HG03378 (cell line): ENCODE measurements around the gene TNKS2.

Source experiments
- ATAC-seq: cut with Tn5 transposase; IDR thresholded peaks from one replicate; pipeline ENCODE4 v1.9.1; 2021; ENCODE audit warnings: mild to moderate bottlenecking, moderate library complexity; ENCODE audit not compliant: unreplicated experiment

The TNKS2 gene

DNA sequence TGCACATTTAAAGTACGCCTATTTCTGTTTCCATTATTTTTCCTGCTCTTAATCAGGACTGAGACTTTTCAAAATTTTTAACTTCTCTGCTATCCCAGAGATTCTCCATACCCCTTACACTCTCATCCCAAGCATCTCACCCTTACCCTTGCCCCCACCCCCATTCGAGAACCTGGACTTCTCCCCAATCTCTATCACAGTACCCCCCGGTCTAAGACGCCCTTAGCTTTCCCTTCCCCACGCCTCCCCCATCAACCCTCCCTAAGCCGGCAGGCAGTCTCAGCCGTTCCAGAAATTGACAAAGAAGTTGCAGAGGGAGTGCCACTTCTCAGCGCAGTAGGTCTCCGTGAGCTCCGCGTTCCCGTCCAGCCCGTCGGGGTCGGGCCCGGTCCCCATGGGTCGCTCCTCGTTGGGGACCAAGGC lies 109.7 kb downstream of the TNKS2 start:
- ATAC-seq: no peak

DNA sequence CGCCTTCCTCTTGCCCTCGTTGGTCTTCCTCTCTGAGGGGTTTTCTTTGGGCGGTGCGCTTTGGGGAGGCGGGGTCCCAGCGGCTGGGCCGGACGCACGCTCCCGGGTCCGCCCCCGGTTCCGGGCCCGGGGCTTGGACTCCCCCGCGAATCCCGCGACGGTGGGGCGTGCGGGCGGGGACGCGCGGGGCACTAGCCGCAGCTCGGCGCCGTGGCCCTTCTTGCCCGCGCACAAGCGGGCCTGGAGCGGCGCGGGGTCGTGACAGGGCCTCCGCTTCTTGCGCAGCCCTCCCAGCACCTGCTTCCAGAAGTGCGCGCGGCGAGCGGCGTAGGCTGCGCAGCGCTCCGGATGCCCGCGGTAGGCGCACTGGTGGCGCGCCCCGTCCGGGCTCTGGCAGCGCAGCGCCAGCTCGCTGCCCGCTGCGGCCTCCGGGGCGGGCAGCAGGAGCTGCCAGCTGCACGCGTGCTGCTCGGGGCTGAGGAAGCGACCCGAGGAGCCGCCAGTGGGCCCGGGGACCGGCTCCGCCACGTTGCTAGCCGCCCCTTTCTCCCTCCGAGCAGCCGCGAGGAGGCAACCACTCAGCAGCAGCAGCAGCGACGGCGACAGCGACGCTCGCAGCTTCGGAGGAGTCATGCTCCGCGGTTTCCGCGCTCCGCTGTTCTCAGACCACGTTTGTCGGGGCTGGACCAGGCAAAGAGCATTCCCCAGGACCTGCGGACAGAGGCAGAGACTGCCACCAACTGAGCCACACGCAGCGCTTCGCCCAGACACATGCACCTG lies 110.3 kb downstream of the TNKS2 start:
- ATAC-seq: peak; percentile 73

- no peak for ATAC-seq
Observed at GRCh38 chr10:91909117-91909677, 111.0 kb downstream of the TNKS2 start, which contains the start of gene FGFBP3. FGFBP3 (minus strand) TSS chr10:91909486; CDS start chr10:91908969, 517 bp downstream.

GRCh38 chr10:91910467-91910866 lies 112.2 kb downstream of the TNKS2 start:
- no peak for ATAC-seq
